Keratinocyte (primary cell): ENCODE measurements around the gene FASN. TPM values are rescaled to one million over a fixed set of nuclear protein-coding genes. Genes with fewer than 3 reads are reported as not detected.

ENCODE experiments used
- DNase-seq: peaks from one replicate; pipeline ENCODE4 v3.0.0-alpha.2; 2011; ENCODE audit warnings: low read depth, missing footprints, low spot score
- FAIRE-seq: peaks from 2 replicates; lab custom pipeline; 2011; peaks lifted over from hg19 to GRCh38; lab: Jason Lieb, UNC
- H2AFZ ChIP-seq: 2 replicates; pipeline ENCODE4 v1.6.0; 2012; ENCODE audit warnings: low read length, control low read depth, inconsistent platforms; ENCODE audit not compliant: control insufficient read depth
- H3K27ac ChIP-seq: 2 replicates; pipeline ENCODE4 v1.5.1; 2011; ENCODE audit warnings: low read length; ENCODE audit not compliant: control insufficient read depth, insufficient read depth
- H3K27me3 ChIP-seq: 3 replicates; pipeline ENCODE4 v1.6.0; 2011; ENCODE audit warnings: low read length; ENCODE audit not compliant: control insufficient read depth, insufficient read depth; ENCODE audit errors: extremely low read depth
- H3K36me3 ChIP-seq, 2 experiments: 2 replicates in 1 of 2; 3 replicates in 1 of 2; pipeline ENCODE4 v1.5.1; 2011; ENCODE audit warnings: low read length in 2 of 2, mild to moderate bottlenecking in 1 of 2; ENCODE audit not compliant: control insufficient read depth in 2 of 2, insufficient read depth in 2 of 2; ENCODE audit errors: extremely low read depth in 1 of 2
- H3K4me1 ChIP-seq: 3 replicates; pipeline ENCODE4 v1.5.1; 2011; ENCODE audit warnings: low read length; ENCODE audit not compliant: control insufficient read depth, insufficient read depth; ENCODE audit errors: extremely low read depth
- H3K4me2 ChIP-seq: 3 replicates; pipeline ENCODE4 v1.6.0; 2011; ENCODE audit warnings: low read depth, low read length; ENCODE audit not compliant: control insufficient read depth, insufficient read depth; ENCODE audit errors: extremely low read depth
- H3K4me3 ChIP-seq, 3 experiments: fragments of 200-600 bp in 1 of 3; sonication (generic) in 1 of 3; 2 replicates in 2 of 3; 3 replicates in 1 of 3; pipeline ENCODE4 v1.5.1; 2011 to 2016; ENCODE audit warnings: low read length in 3 of 3, mild to moderate bottlenecking in 3 of 3, control low read depth in 2 of 3, inconsistent platforms in 1 of 3, low read depth in 1 of 3, mixed read lengths in 1 of 3, mixed run types in 1 of 3, moderate library complexity in 1 of 3; ENCODE audit not compliant: control insufficient read depth in 2 of 3, insufficient read depth in 2 of 3; ENCODE audit errors: extremely low read depth in 1 of 3
- H3K79me2 ChIP-seq: 2 replicates; pipeline ENCODE4 v1.6.0; 2012; ENCODE audit warnings: low read length; ENCODE audit not compliant: control insufficient read depth, insufficient read depth
- H3K9ac ChIP-seq: 3 replicates; pipeline ENCODE4 v1.6.0; 2011; ENCODE audit warnings: low read length; ENCODE audit not compliant: control insufficient read depth, insufficient read depth; ENCODE audit errors: extremely low read depth
- H3K9me1 ChIP-seq: 3 replicates; pipeline ENCODE4 v1.6.0; 2011; ENCODE audit warnings: low read length; ENCODE audit not compliant: control insufficient read depth, insufficient read depth; ENCODE audit errors: extremely low read depth
- H3K9me3 ChIP-seq: 2 replicates; pipeline ENCODE4 v1.5.1; 2012; ENCODE audit warnings: low read depth, low read length; ENCODE audit not compliant: control insufficient read depth
- H4K20me1 ChIP-seq: 3 replicates; pipeline ENCODE4 v1.6.0; 2011; ENCODE audit warnings: low read length; ENCODE audit not compliant: control insufficient read depth, insufficient read depth; ENCODE audit errors: extremely low read depth
- CTCF ChIP-seq, 3 experiments: IDR thresholded peaks in 1 of 3; conservative IDR thresholded peaks in 1 of 3; optimal IDR thresholded peaks in 1 of 3; 2 replicates in 2 of 3; 3 replicates in 1 of 3; pipeline versions ENCODE3 to v1.5.1; 2011; ENCODE audit warnings: low read length in 3 of 3, mild to moderate bottlenecking in 3 of 3, moderate library complexity in 2 of 3, control low read depth in 1 of 3, inconsistent platforms in 1 of 3; ENCODE audit not compliant: insufficient read depth in 2 of 3; ENCODE audit errors: extremely low read depth in 1 of 3
- EZH2 ChIP-seq: IDR thresholded peaks from one replicate; pipeline ENCODE4 v1.6.1; 2012; ENCODE audit warnings: inconsistent platforms, mild to moderate bottlenecking, low read length, moderate library complexity
- dilution Hi-C: fragments of 300-500 bp; cut with MboI; formaldehyde crosslinking; loops from one replicate; pipeline ENCODE4 v1.7.0; 2020; ENCODE audit warnings: low sequenced_read_pairs; ENCODE audit not compliant: extremely low pct_ligation_motif_present
- polyA plus RNA-seq, 5 experiments: library from polyadenylated mRNA; depleted of rRNA in 3 of 5; stranded (reverse) in 3 of 5; stranded (forward) in 1 of 5; unstranded in 1 of 5; fragments of >200 nt; gene quantifications; 1 replicate in 1 of 5; 2 replicates in 3 of 5; 3 replicates in 1 of 5; pipeline versions ENCODE4 v1.2.1 to v1.2.3, GENCODE V29; 2011 to 2012; ENCODE audit warnings: missing spikeins in 2 of 5, low read depth in 1 of 5, low replicate concordance in 1 of 5

The FASN gene
- polyA plus RNA-seq, 1 donor (not counting 4 experiments of a cell fraction or from before 2014, with no cell fraction given), result 44.7 TPM

GRCh38 chr17:82127704-82128103 is 29.7 kb upstream of the FASN start:
- dilution Hi-C loops, result no loop called here
- no peak overlapping the region for H3K27ac ChIP-seq
- no peak overlapping the region for H3K4me3 ChIP-seq
- no peaks in the 10 kb centered on the region for H3K4me1 ChIP-seq
- H2AFZ ChIP-seq, result no peak overlapping the region
- H3K79me2 ChIP-seq, result no peaks in the 10 kb centered on the region
- no peaks in the 10 kb centered on the region for H3K9me3 ChIP-seq
- H3K27me3 ChIP-seq, result no peaks in the 10 kb centered on the region
- no peak for TF ChIP-seq EZH2
- TF ChIP-seq CTCF (optimal IDR thresholded peaks at IDR 0.05 in 1 of 3, IDR thresholded peaks at IDR 0.05 in 1 of 3, conservative IDR thresholded peaks at IDR 0.05 in 1 of 3; ENCODE audit: extremely low read depth in 1 of 3, insufficient read depth in 2 of 3, low read length in 3 of 3), result no peak
- FAIRE-seq (no peak), DNase-seq (no peak)
- H4K20me1 ChIP-seq, result no peaks in the 10 kb centered on the region
- no peak overlapping the region for H3K9ac ChIP-seq
- H3K36me3 ChIP-seq, result peaks cover 5 to 10% of the 10 kb centered on the region in 2 experiments
- no peaks in the 10 kb centered on the region for H3K9me1 ChIP-seq
- H3K4me2 ChIP-seq, result no peak overlapping the region

- Histone ChIP-seq H3K36me3 (peaks cover 5 to 10% of the 10 kb centered on the region in 2 experiments), H3K9ac (no peak overlapping the region), H4K20me1 (no peaks in the 10 kb centered on the region), H3K27me3 (no peaks in the 10 kb centered on the region), H3K9me3 (no peaks in the 10 kb centered on the region), H2AFZ (no peak overlapping the region), H3K4me2 (no peak overlapping the region), H3K4me1 (no peaks in the 10 kb centered on the region), H3K9me1 (no peaks in the 10 kb centered on the region), H3K79me2 (no peaks in the 10 kb centered on the region), H3K27ac (no peak overlapping the region), H3K4me3 (no peak overlapping the region)
- DNase-seq (no peak), FAIRE-seq (no peak)
- TF ChIP-seq CTCF (optimal IDR thresholded peaks at IDR 0.05 in 1 of 3, IDR thresholded peaks at IDR 0.05 in 1 of 3, conservative IDR thresholded peaks at IDR 0.05 in 1 of 3; ENCODE audit: extremely low read depth in 1 of 3, insufficient read depth in 2 of 3, low read length in 3 of 3) (no peak), EZH2 (no peak)
- dilution Hi-C loops, result no loop called here
Observed at GRCh38 chr17:82127315-82127595, 29.2 kb upstream of the FASN start.
